ENCODE measurements around the gene RPS6KL1. TPM values are rescaled to one million over a fixed set of nuclear protein-coding genes. Genes with fewer than 3 reads are reported as not detected.

Gene RPS6KL1
- polyA plus RNA-seq, 2 of the 4 experiments (the other 2 are of a cell fraction), result 0.32 to 0.99 TPM

DNA sequence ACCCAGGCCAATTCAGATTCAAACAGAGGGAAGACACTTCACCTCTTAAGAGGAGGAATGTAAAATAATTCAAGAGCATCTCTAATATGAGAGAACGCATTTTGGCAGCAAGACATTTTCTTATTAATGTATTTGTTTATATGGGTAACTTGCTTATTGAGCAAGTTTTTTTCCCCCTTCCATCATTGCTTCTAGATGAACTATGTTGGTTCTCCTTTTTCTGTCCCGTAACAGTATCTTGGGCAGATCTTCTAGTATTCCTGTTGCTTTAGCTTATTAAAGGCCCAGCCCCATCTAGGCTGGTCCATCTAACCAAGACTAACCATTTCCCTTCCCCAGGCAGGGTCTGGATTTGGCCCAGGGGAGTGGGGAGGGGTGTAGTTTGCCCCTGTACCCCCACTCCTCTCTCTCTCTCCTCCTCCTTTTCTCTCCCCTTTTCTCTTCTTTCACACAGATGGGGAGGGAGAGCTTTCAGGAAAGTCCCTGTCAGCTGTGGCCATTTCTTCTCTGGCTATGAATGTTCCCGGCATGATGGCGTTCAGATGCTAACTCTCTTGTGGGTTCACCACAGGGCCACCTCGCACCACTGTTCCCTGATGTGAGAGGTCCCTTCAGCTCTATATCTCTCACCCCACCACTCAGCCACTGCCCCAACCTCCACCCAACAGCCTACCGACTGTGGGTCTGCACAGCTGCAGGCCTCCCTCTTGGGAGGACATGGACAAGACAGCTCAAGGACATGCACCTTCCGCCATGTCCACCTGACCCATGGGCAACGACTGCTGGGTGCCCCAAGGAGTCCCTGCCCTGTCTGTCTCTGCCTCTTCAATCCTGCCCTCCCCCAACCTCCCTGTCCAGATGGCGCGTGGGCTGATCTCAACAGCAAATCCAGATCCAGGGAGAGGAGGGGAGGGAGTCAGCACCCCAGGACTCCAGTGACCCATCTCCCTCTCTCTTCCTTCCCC lies 15.8 kb upstream of the RPS6KL1 start:
- H3K4me2 ChIP-seq, result no peak overlapping the region
- TF ChIP-seq EHF (CRISPR knock-in tag; IDR thresholded peaks at IDR 0.05) (no peak), JUN (IDR thresholded peaks at IDR 0.05) (no peak), POLR2AphosphoS2 (conservative IDR thresholded peaks at IDR 0.05; ENCODE audit: low read length) (no peak), CHD4 (IDR thresholded peaks at IDR 0.05; ENCODE audit: borderline replicate concordance) (no peak), MYC (IDR thresholded peaks at IDR 0.05; ENCODE audit: borderline replicate concordance, low read length) (no peak), RARB (CRISPR knock-in tag; IDR thresholded peaks at IDR 0.05) (no peak), CBX2 (IDR thresholded peaks at IDR 0.05; ENCODE audit: borderline replicate concordance, low read depth) (no peak)
- TF ChIP-seq, protein P1, sequence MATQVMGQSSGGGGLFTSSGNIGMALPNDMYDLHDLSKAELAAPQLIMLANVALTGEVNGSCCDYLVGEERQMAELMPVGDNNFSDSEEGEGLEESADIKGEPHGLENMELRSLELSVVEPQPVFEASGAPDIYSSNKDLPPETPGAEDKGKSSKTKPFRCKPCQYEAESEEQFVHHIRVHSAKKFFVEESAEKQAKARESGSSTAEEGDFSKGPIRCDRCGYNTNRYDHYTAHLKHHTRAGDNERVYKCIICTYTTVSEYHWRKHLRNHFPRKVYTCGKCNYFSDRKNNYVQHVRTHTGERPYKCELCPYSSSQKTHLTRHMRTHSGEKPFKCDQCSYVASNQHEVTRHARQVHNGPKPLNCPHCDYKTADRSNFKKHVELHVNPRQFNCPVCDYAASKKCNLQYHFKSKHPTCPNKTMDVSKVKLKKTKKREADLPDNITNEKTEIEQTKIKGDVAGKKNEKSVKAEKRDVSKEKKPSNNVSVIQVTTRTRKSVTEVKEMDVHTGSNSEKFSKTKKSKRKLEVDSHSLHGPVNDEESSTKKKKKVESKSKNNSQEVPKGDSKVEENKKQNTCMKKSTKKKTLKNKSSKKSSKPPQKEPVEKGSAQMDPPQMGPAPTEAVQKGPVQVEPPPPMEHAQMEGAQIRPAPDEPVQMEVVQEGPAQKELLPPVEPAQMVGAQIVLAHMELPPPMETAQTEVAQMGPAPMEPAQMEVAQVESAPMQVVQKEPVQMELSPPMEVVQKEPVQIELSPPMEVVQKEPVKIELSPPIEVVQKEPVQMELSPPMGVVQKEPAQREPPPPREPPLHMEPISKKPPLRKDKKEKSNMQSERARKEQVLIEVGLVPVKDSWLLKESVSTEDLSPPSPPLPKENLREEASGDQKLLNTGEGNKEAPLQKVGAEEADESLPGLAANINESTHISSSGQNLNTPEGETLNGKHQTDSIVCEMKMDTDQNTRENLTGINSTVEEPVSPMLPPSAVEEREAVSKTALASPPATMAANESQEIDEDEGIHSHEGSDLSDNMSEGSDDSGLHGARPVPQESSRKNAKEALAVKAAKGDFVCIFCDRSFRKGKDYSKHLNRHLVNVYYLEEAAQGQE (IDR thresholded peaks at IDR 0.05), result no peak
- 84% methylated on average over 10 of the region's 10 CpGs for WGBS (ENCODE audit: missing lambda C conversion rate)
- H3K4me3 ChIP-seq, result no peak overlapping the region
- H3K27ac ChIP-seq, result no peak overlapping the region
- POLR2A ChIA-PET, result no interaction called here
- FAIRE-seq (no peak), DNase-seq (ENCODE audit: low read depth in 1 of 2, low spot score in 1 of 2) (no peak), ATAC-seq (no peak)
- peaks cover 9% of the 10 kb centered on the region for H3K4me1 ChIP-seq
- CTCF ChIA-PET, result interaction anchor here (1.1 to 6.2 kb wide), 6 partner anchors 8 to 150 kb away, joined by 3 to 50 read pairs (median 10); partner anchors contain the start of gene PGF
- no peaks in the 10 kb centered on the region for H3K9me3 ChIP-seq

DNA sequence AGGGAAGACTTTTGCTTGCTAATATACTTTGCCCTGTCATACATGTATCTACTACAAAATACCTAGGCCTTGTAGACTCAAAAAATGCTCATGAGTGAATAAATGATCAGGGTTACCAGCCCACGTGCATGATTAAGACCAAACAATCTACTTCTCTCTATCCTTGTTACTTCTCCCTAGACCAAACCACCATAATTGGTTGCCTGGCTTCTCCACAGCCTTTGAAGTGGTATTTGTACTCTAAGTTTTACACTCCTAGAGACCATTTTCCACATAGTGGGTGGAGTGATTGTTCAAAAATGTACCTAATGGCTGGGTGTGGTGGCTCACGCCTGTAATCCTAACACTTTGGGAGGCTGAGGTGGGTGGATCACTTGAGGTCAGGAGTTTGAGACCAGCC lies 14.1 kb upstream of the RPS6KL1 start:
- POLR2A ChIA-PET, result no interaction called here
- no peak for DNase-seq (ENCODE audit: low read depth in 1 of 2, low spot score in 1 of 2)
- no peak overlapping the region for H3K4me3 ChIP-seq
- H3K27ac ChIP-seq, result no peak overlapping the region
- no peak for ATAC-seq
- no peak for FAIRE-seq
- H3K4me2 ChIP-seq, result no peak overlapping the region
- H3K4me1 ChIP-seq, result peaks cover 12% of the 10 kb centered on the region
- 77% methylated on average over 2 of the region's 2 CpGs for WGBS (ENCODE audit: missing lambda C conversion rate)
- H3K9me3 ChIP-seq, result no peaks in the 10 kb centered on the region
- TF ChIP-seq, protein P2, sequence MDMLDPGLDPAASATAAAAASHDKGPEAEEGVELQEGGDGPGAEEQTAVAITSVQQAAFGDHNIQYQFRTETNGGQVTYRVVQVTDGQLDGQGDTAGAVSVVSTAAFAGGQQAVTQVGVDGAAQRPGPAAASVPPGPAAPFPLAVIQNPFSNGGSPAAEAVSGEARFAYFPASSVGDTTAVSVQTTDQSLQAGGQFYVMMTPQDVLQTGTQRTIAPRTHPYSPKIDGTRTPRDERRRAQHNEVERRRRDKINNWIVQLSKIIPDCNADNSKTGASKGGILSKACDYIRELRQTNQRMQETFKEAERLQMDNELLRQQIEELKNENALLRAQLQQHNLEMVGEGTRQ (IDR thresholded peaks at IDR 0.05), result no peak
- no peak for TF ChIP-seq TFCP2L1 (CRISPR knock-in tag; IDR thresholded peaks at IDR 0.05)
- no peak for TF ChIP-seq BCL3 (IDR thresholded peaks at IDR 0.05)
- no peak for TF ChIP-seq POLR2AphosphoS2 (conservative IDR thresholded peaks at IDR 0.05; ENCODE audit: low read length)
- no peak for TF ChIP-seq NFE2L2 (conservative IDR thresholded peaks at IDR 0.05; ENCODE audit: low read length)
- TF ChIP-seq MAFK (IDR thresholded peaks at IDR 0.05; ENCODE audit: partially characterized antibody), result no peak
- TF ChIP-seq RARB (CRISPR knock-in tag; IDR thresholded peaks at IDR 0.05), result no peak
- TF ChIP-seq ZC3H11A (IDR thresholded peaks at IDR 0.05), result no peak
- CTCF ChIA-PET, result interaction anchor here (3.2 to 6.2 kb wide), 3 partner anchors 9 to 151 kb away, joined by 13 to 50 read pairs (median 14); no protein-coding TSS in a partner anchor

GRCh38 chr14:74936731-74937130 lies 13.7 kb upstream of the RPS6KL1 start:
- 73% methylated on average over 8 of the region's 8 CpGs for WGBS (ENCODE audit: missing lambda C conversion rate)
- ChIA-PET POLR2A (interaction anchor here (0.6 kb wide), 1 partner anchor 72 kb away, joined by 3 read pairs; no protein-coding TSS in a partner anchor), CTCF (interaction anchor here (1.2 to 6.2 kb wide), 4 partner anchors 10 to 152 kb away, joined by 3 to 50 read pairs (median 9); no protein-coding TSS in a partner anchor)
- no peak for FAIRE-seq
- ATAC-seq, result no peak
- Histone ChIP-seq H3K27ac (no peak overlapping the region), H3K4me3 (no peak overlapping the region), H3K4me2 (no peak overlapping the region), H3K4me1 (peaks cover 12% of the 10 kb centered on the region), H3K9me3 (no peaks in the 10 kb centered on the region)
- DNase-seq (ENCODE audit: low read depth in 1 of 2, low spot score in 1 of 2), result no peak
- TF ChIP-seq HEYL (CRISPR knock-in tag; IDR thresholded peaks at IDR 0.05), result no peak

Data from A549 (cell line).